ENCODE results near the gene RADIL.
"Not testable (repeated sequence)": the region's sequence is repeated elsewhere in the genome, so short reads cannot be mapped to it uniquely, and the experiment has no call there.

The RADIL gene

GRCh38 chr7:4893929-4894475 lies 10.5 kb upstream of the RADIL start:
- DNase-seq (ENCODE audit: low read depth in 2 of 2), result no peak
- TF ChIP-seq CTCF (IDR thresholded peaks at IDR 0.05; ENCODE audit: low read depth, low read length), result no peak
- no peak overlapping the region for H3K4me3 ChIP-seq (replicated peaks in 1 of 2; ENCODE audit: low read depth in 2 of 2, low read length in 2 of 2)

- not testable (repeated sequence) for H3K4me3 ChIP-seq (replicated peaks in 1 of 2; ENCODE audit: low read depth in 2 of 2, low read length in 2 of 2); DNase-seq (ENCODE audit: low read depth in 2 of 2)
Observed at GRCh38 chr7:4893188-4893587, 9.7 kb upstream of the RADIL start.

GRCh38 chr7:4891522-4891921 lies 8.0 kb upstream of the RADIL start:
- not testable (repeated sequence) for DNase-seq (ENCODE audit: low read depth in 2 of 2); H3K4me3 ChIP-seq (replicated peaks in 1 of 2; ENCODE audit: low read depth in 2 of 2, low read length in 2 of 2)

GRCh38 chr7:4889682-4890081 lies 6.2 kb upstream of the RADIL start:
- TF ChIP-seq CTCF (IDR thresholded peaks at IDR 0.05; ENCODE audit: low read depth, low read length), result no peak
- DNase-seq (ENCODE audit: low read depth in 2 of 2), result no peak
- no peak overlapping the region for H3K4me3 ChIP-seq (replicated peaks in 1 of 2; ENCODE audit: low read depth in 2 of 2, low read length in 2 of 2)

- DNase-seq (ENCODE audit: low read depth in 2 of 2), result peak in 1 of 2 donors; percentile 8
- H3K4me3 ChIP-seq (replicated peaks in 1 of 2; ENCODE audit: low read depth in 2 of 2, low read length in 2 of 2), result no peak overlapping the region
- TF ChIP-seq CTCF (IDR thresholded peaks at IDR 0.05; ENCODE audit: low read depth, low read length), result no peak
Observed at GRCh38 chr7:4888161-4888560, 4.6 kb upstream of the RADIL start.

GRCh38 chr7:4886671-4887070 lies 3.2 kb upstream of the RADIL start:
- TF ChIP-seq CTCF (IDR thresholded peaks at IDR 0.05; ENCODE audit: low read depth, low read length), result no peak
- no peak for DNase-seq (ENCODE audit: low read depth in 2 of 2)
- no peak overlapping the region for H3K4me3 ChIP-seq (replicated peaks in 1 of 2; ENCODE audit: low read depth in 2 of 2, low read length in 2 of 2)

GRCh38 chr7:4885317-4885807 lies 1.8 kb upstream of the RADIL start:
- H3K4me3 ChIP-seq (replicated peaks in 1 of 2; ENCODE audit: low read depth in 2 of 2, low read length in 2 of 2), result no peak overlapping the region
- no peak for DNase-seq (ENCODE audit: low read depth in 2 of 2)
- no peak for TF ChIP-seq CTCF (IDR thresholded peaks at IDR 0.05; ENCODE audit: low read depth, low read length)

GRCh38 chr7:4884164-4884563 lies 648 bp upstream of the RADIL start:
- no peak for TF ChIP-seq CTCF (IDR thresholded peaks at IDR 0.05; ENCODE audit: low read depth, low read length)
- H3K4me3 ChIP-seq (replicated peaks in 1 of 2; ENCODE audit: low read depth in 2 of 2, low read length in 2 of 2), result no peak overlapping the region
- DNase-seq (ENCODE audit: low read depth in 2 of 2), result no peak

Measured in cardiac fibroblast (primary cell).